Mesodermal cell (in vitro differentiated cells): ENCODE results near the gene FBXO42.
"Not testable (repeated sequence)": the region's sequence is repeated elsewhere in the genome, so short reads cannot be mapped to it uniquely, and the experiment has no call there.

Source experiments
- H3K27ac ChIP-seq: 2 replicates; pipeline ENCODE4 v1.7.0; 2013; ENCODE audit warnings: mild to moderate bottlenecking, low read depth, low read length, moderate library complexity; ENCODE audit not compliant: severe bottlenecking
- H3K36me3 ChIP-seq: 2 replicates; pipeline ENCODE4 v1.7.1; 2013; ENCODE audit warnings: mild to moderate bottlenecking, low read length, moderate library complexity; ENCODE audit not compliant: control insufficient read depth, insufficient read depth
- H3K4me1 ChIP-seq: one replicate; pipeline ENCODE4 v1.7.1; 2013; ENCODE audit warnings: mild to moderate bottlenecking, low read length; ENCODE audit not compliant: insufficient read depth, control insufficient read depth, poor library complexity, severe bottlenecking
- H3K4me3 ChIP-seq: 2 replicates; pipeline ENCODE4 v1.7.0; 2013; ENCODE audit warnings: low read length, control low read depth, mild to moderate bottlenecking; ENCODE audit not compliant: insufficient read depth, poor library complexity, severe bottlenecking; ENCODE audit errors: extremely low read depth
- H3K9me3 ChIP-seq: 2 replicates; pipeline ENCODE4 v1.7.1; 2013; ENCODE audit warnings: mild to moderate bottlenecking, low read length, moderate library complexity; ENCODE audit not compliant: control insufficient read depth
- WGBS, 2 experiments: methylation state at CpG; one replicate each; pipeline ENCODE4 v1.1.5; 2013; ENCODE audit warnings: missing lambda C conversion rate in 2 of 2; ENCODE audit not compliant: insufficient coverage in 2 of 2; 5-methylcytosine and 5-hydroxymethylcytosine counted together

FBXO42 gene

DNA sequence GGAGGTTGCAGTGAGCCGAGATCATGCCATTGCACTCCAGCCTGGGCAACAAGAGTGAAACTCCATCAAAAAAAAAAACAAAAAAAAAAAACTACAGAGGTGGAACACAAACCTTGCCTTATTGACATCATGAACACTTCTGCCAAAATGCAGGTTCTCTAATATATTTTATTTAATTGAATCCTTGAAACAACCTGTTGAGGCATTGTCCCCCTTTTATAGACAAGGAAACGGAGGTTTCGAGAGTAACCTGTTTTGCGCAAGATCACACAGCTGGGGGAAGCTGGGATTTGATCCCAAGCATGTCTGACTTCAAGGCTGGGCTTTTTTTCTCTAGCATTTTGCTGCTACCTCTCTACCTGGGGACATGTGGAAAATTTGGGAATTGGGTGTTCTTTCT lies 17.5 kb upstream of the FBXO42 start:
- no peak overlapping the region for H3K27ac ChIP-seq
- no peak overlapping the region for H3K4me3 ChIP-seq
- WGBS, 2 experiments, result 96 to 100% methylated on average over 3 to 4 of the region's 4 CpGs
- peaks cover 18% of the 10 kb centered on the region for H3K4me1 ChIP-seq
- H3K9me3 ChIP-seq, result no peaks in the 10 kb centered on the region
- peaks cover 40% of the 10 kb centered on the region for H3K36me3 ChIP-seq

DNA sequence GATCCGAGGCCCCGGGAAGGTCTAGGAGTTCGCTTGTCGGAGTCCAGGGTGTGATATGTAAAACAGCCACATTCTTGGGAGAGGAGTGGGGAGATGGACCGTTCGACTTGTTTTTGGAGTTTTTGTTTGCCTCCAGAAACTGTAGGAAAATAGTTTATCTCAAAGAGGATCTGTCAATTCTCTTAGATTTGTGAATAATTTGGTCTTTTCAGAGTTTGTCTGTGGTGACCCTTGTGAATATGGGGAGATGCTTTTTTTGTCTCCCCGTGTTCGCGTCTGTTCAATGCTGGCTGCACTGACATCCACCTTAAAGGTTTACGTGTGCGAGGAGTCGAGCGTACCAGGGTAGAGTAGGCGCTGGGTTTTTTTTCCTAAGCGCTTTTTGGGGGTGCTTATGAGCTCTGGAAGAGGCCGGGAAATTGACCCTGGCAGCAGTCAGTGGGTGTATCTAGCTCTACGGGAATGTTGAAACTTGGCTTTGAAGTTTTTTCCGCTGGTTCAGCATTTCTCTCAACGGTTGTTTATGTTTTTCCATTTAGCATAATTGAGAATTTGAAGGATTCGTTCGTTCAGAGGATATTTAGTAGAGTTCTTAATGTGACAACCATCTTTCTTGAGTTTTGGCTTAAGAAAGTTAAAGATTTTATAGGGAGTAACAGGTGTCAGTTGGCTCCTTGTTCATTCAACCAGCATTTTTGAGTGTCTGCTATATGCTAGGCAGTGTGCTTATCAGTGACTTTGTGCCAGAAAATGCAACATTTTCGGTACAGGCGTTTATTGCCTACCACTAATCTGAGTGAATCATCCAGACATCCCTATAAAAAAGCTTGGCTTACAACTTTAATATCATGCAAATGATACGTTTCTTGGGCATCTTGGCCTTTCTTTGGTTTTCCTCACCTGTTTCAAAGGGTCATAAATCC lies 15.9 kb upstream of the FBXO42 start:
- peak overlapping the region; percentile 62 for H3K4me3 ChIP-seq
- no peaks in the 10 kb centered on the region for H3K9me3 ChIP-seq
- H3K4me1 ChIP-seq, result peaks cover 9% of the 10 kb centered on the region
- H3K36me3 ChIP-seq, result peaks cover 30% of the 10 kb centered on the region
- peak overlapping the region; percentile 93 for H3K27ac ChIP-seq
- WGBS, 2 experiments, result 14 to 19% methylated on average over 15 to 20 of the region's 24 CpGs

DNA sequence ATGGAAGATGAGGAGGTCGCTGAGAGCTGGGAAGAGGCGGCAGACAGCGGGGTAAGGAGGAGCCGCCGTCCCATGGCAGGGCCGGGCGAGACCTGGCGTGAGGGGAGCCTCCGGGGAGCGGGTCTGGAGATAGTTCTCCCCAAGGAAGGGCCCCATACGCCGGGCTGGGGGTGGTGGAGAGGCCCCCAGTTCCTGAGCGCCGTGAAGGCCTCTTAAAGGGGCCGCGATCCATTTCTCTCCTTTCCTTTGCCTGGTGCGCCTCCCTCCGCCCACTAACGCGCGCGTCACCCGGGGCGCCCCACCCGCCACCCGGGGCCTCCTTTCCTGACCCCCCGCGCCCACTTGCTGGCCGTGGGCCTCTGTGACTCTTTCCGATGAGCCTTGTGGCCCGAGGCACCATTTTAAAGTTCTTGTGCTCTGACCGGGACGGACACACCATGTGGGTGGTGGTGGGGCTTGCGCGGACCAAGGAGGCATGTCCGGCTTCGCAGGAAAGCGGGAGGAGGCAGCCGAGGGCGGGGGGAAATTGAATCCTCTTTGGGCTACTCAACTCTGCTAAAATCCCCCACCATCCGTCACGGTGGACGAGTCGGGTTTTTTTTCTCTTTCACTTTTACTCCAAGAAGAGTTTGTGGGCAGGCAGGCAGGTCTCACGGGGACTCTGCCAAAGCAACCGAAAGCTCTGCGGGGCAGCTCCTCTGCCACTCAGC lies 15.1 kb upstream of the FBXO42 start:
- Histone ChIP-seq H3K4me3 (peak overlapping the region; percentile 62), H3K36me3 (peaks cover 24% of the 10 kb centered on the region), H3K9me3 (no peaks in the 10 kb centered on the region), H3K4me1 (peaks cover 5% of the 10 kb centered on the region), H3K27ac (peak overlapping the region; percentile 93)
- WGBS, 2 experiments, result 0% methylated on average over 33 to 34 of the region's 47 CpGs

DNA sequence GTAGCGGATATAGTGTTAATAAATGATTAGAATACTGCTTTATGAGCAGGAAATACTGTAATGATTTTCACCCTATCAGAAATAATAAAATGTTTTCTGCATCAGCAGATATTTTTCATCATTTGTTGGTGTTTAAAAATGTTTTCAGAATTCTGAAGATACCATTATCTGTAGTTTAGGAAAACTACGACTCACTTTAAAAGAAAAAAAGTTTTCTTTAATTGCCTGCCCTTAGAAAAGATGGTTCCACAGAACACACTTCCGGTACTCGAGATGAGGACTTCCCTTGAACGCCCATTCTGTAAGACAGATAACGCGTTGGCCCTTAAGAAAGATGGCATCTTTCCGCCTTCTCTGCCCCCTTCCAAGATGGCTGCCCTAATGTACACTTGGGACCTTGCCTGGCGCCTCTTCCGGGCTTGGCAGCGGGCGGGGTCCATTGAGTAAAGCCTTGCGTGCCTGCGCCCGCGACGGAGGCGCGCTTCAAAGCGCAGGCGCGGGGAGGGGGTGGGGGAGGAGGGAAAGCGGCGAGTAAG lies 14.5 kb upstream of the FBXO42 start, which contains the start of gene SZRD1:
Gene SZRD1 (plus strand): TSS at position 521 of the 536 bp plus-strand sequence. CDS start 16 bp downstream, outside the sequence.
- H3K4me3 ChIP-seq, result peak within 1 kb of the TSS; percentile 62
- H3K9me3 ChIP-seq, result no peaks in the 10 kb centered on the region
- peaks cover 21% of the 10 kb centered on the region for H3K36me3 ChIP-seq
- peaks cover 5% of the 10 kb centered on the region for H3K4me1 ChIP-seq
- 0% methylated on average over 14 to 20 of the region's 24 CpGs for WGBS, 2 experiments
- peak within 1 kb of the TSS; percentile 93 for H3K27ac ChIP-seq

DNA sequence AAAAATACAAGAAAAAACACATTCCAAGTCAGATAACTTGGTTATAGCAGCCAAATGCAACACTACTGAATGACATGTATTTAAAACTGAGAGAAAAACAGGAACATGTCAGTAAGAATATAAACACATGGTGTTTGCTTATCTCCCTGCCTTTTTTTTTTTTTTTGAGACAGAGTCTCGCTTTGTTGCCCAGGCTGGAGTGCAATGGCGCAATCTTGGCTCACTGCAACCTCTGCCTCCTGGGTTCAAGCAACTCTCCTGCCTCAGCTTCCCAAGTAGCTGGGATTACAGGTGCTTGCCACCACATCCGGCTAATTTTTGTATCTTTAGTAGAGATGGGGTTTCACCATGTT lies 12.8 kb upstream of the FBXO42 start:
- not testable (repeated sequence) for H3K27ac ChIP-seq, H3K9me3 ChIP-seq, H3K4me1 ChIP-seq, H3K4me3 ChIP-seq
- WGBS, 2 experiments, result 100% methylated on average over 1 of the region's 3 CpGs
- H3K36me3 ChIP-seq, result peaks cover 11% of the 10 kb centered on the region

DNA sequence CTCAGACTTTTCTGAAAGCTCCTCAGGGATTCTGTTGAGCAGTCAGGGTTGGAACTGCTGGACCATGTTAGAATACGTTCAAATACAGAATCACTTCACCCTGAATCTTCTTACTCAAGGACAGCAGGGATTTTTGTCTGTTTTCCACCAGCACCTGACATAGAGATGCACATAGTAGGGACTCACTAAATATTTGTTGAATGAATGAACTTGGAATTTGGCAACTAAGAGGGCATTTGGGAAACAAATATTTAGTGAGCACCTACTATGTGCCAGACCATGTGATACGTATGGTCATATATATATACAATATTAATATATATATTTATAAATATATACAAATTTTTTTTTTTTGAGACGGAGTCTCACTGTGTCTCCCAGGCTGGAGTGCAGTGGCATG lies 4.6 kb upstream of the FBXO42 start:
- Histone ChIP-seq H3K4me1 (peaks cover 5% of the 10 kb centered on the region), H3K4me3 (no peak overlapping the region), H3K36me3 (no peaks in the 10 kb centered on the region), H3K9me3 (no peaks in the 10 kb centered on the region), H3K27ac (no peak overlapping the region)
- WGBS, 2 experiments, result 100% methylated on average over 1 of the region's 3 CpGs; no CpG with 5 or more reads in 1 of the 2 experiments

DNA sequence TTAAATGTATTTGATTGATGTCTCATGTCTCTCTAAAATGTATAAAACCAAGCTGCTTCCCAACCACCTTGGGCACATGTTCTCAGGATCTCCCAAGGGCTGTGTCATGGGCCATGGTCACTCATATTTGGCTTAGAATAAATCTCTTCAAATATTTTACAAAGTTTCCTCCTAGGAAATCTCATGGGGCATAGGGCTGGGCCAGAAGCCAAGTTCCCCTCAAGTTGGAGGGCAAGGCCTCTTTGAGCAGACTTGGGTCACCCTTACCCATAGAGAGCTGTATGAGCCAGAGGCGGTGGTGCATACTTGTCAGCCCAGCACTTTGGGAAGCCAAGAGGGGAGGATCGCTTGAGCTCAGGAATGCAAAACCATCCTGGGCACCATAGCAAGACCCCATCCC lies 2.3 kb upstream of the FBXO42 start:
- Histone ChIP-seq H3K4me3 (no peak overlapping the region), H3K36me3 (no peaks in the 10 kb centered on the region), H3K27ac (no peak overlapping the region), H3K9me3 (no peaks in the 10 kb centered on the region), H3K4me1 (peaks cover 18% of the 10 kb centered on the region)
- 100% methylated on average over 1 of the region's 2 CpGs; no CpG with 5 or more reads in 1 of the 2 experiments for WGBS, 2 experiments

DNA sequence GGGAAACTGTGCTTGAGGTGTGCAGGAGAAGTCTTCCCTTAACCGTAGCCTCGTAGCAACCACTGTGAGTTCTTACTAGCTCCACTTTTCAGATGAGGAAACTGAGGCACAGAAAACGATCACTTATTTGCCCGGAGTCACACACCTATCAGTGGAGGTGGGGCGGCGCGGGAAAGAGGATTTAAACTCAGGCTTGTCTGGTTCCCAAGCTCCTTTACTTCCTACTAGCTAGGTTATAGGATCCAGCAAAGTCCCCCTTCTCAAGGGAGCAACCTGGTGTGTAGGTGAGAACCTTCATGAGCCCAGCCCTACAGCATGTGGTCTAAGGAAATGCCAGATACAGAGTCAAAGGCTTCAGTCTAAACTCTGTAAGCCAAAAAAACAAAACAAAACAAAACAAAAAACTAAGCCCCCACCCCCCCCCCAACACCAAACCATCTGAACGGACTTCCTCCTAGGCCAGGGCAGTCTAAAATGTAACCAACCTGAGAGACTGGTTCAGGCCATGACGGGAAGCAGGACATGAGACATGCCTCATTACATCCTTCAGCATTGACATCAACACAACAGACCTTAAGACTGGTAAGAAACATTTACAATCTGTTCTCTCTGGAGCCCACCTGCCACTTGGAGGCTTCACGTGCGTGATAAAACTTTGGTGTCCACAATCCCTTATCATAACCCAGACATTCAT lies 709 bp upstream of the FBXO42 start:
- 53 to 81% methylated on average over 6 to 7 of the region's 11 CpGs for WGBS, 2 experiments

DNA sequence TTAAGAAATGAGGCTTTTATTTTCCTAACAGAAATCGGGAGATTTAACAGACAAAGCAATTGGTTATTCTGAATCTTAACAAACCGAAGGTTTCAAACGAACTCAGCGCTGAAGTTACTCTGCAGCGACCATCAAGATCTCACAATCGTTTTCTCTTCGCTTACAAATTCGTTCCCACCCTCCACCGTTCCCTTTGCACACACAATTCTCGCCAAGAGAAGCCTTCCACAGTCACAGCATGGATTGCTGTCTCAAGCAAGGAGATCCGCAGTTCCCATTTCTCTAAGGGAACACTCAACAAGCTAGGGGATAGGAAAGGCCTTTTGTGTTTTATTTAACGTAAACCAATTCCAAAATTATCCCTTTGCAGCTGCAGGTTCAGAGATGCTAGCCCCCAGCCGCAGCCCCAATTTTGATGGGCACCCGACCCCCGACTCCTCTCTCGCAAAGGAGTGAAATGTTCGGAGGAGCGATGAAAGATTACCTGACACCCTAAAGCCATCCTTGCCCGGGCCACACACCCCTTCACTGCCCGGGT lies 755 bp downstream of the FBXO42 start:
- Histone ChIP-seq H3K4me3 (peak overlapping the region; percentile 93), H3K4me1 (peaks cover 26% of the 10 kb centered on the region), H3K27ac (peak overlapping the region; percentile 82), H3K36me3 (no peaks in the 10 kb centered on the region), H3K9me3 (no peaks in the 10 kb centered on the region)
- 0 to 1% methylated on average over 14 of the region's 20 CpGs for WGBS, 2 experiments

More for the DNA sequence above, 709 bp upstream of the FBXO42 start:
- Histone ChIP-seq H3K4me1 (peaks cover 26% of the 10 kb centered on the region), H3K9me3 (no peaks in the 10 kb centered on the region), H3K4me3 (peak overlapping the region; percentile 93), H3K36me3 (no peaks in the 10 kb centered on the region), H3K27ac (peak overlapping the region; percentile 87)

DNA sequence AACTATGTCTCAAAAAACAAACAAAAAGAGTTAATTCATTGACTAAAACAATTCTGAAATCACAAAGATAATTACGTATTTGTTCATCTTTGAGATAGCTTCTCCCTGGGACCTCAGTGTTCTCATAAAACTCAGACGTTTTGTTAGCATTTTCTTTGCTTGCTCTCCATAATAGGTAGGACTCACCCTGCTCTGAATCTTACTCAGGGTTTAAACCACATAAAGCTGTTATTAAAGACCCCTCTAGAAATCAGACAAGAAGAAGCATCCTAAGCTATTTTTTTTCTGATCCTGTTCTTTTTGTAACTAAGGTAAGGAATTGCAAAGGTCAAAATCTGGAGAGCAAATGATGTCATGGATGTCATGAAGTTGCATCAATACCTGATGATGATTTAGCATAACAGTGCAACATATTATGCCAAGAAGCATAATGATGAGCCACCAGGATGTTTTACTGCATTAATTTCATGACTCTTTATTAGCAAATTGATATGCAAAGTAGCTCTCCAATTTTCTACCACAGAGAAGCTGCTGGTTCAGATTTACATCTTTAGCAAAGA lies 2.4 kb downstream of the FBXO42 start:
- WGBS, 2 experiments, result 80 to 89% methylated on average over 2 of the region's 2 CpGs
- Histone ChIP-seq H3K4me3 (no peak overlapping the region), H3K4me1 (peaks cover 26% of the 10 kb centered on the region), H3K9me3 (no peaks in the 10 kb centered on the region), H3K36me3 (no peaks in the 10 kb centered on the region), H3K27ac (peak overlapping the region; percentile 95)
